Esophagus squamous epithelium (tissue), 4 donors: ENCODE data around the gene GPR82.

Experiments
- CTCF ChIP-seq, 6 experiments: fragments of 450-650 bp in 4 of 6; fragments of 200-600 bp in 2 of 6; sonication (generic) in 2 of 6; IDR thresholded peaks; one replicate each; pipeline ENCODE4 v1.5.1; 2016 to 2019; ENCODE audit warnings: antibody characterized with exemption in 6 of 6, mild to moderate bottlenecking in 4 of 6, moderate library complexity in 4 of 6
- POLR2A ChIP-seq, 4 donors: fragments of 450-650 bp; IDR thresholded peaks; one replicate each; pipeline ENCODE4 v1.6.1; 2017; ENCODE audit warnings: antibody characterized with exemption in 4 of 4, mild to moderate bottlenecking in 4 of 4, moderate library complexity in 3 of 4

GRCh38 chrX:41677183-41678060, 46.6 kb upstream of the GPR82 start:
- TF ChIP-seq CTCF (IDR thresholded peaks at IDR 0.05) = no peak
- no peak for TF ChIP-seq POLR2A (IDR thresholded peaks at IDR 0.05)
